ENCODE results near the gene HOXC10. TPM values are rescaled to one million over a fixed set of nuclear protein-coding genes. Genes with fewer than 3 reads are reported as not detected.

Gene HOXC10
- total RNA-seq, 3 donors from 2014 or later (not counting 1 experiment from before 2014, with no cell fraction given): not detected

- H3K4me3 ChIP-seq (ENCODE audit: low read length): no peak overlapping the region
- Mint-ChIP-seq H3K27ac (peak overlapping the region in 1 of 2 donors; percentile 43), H3K36me3 (no peaks in the 10 kb centered on the region), H3K27me3 (ENCODE audit: low read depth in 2 of 2) (peaks cover 85 to 88% of the 10 kb centered on the region in 2 donors), H3K4me1 (peaks cover 10 to 28% of the 10 kb centered on the region in 2 donors), H3K4me3 (peak overlapping the region; percentile 9), H3K9me3 (no peaks in the 10 kb centered on the region)
- 3% methylated on average over 14 of the region's 17 CpGs for WGBS (ENCODE audit: insufficient coverage)
- H3K9me3 ChIP-seq (ENCODE audit: control insufficient read depth, insufficient read depth, low read length): peaks cover 5% of the 10 kb centered on the region
- peaks cover 20% of the 10 kb centered on the region for H3K4me1 ChIP-seq (ENCODE audit: control insufficient read depth, insufficient read depth, low read length)
- intact Hi-C loops (cut with micrococcal nuclease): loop anchor here (10.0 kb wide), 1 partner anchor 189 kb away; no protein-coding TSS in a partner anchor
- no peaks in the 10 kb centered on the region for H3K36me3 ChIP-seq (ENCODE audit: control insufficient read depth, insufficient read depth, low read length)
- TF ChIP-seq, protein P1, sequence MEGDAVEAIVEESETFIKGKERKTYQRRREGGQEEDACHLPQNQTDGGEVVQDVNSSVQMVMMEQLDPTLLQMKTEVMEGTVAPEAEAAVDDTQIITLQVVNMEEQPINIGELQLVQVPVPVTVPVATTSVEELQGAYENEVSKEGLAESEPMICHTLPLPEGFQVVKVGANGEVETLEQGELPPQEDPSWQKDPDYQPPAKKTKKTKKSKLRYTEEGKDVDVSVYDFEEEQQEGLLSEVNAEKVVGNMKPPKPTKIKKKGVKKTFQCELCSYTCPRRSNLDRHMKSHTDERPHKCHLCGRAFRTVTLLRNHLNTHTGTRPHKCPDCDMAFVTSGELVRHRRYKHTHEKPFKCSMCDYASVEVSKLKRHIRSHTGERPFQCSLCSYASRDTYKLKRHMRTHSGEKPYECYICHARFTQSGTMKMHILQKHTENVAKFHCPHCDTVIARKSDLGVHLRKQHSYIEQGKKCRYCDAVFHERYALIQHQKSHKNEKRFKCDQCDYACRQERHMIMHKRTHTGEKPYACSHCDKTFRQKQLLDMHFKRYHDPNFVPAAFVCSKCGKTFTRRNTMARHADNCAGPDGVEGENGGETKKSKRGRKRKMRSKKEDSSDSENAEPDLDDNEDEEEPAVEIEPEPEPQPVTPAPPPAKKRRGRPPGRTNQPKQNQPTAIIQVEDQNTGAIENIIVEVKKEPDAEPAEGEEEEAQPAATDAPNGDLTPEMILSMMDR (IDR thresholded peaks at IDR 0.05): no peak
- DNase-seq (no peak), ATAC-seq (no peak)
- no peak overlapping the region for H3K27ac ChIP-seq (ENCODE audit: low read length)
- peaks cover 86% of the 10 kb centered on the region for H3K27me3 ChIP-seq (ENCODE audit: control insufficient read depth, insufficient read depth, low read length)
Measured at GRCh38 chr12:53983568-53983949, 1.4 kb upstream of the HOXC10 start.

GRCh38 chr12:53983950-53984572 lies 885 bp upstream of the HOXC10 start:
- no peak overlapping the region for H3K27ac ChIP-seq (ENCODE audit: low read length)
- no peak overlapping the region for H3K4me3 ChIP-seq (ENCODE audit: low read length)
- Mint-ChIP-seq H3K27me3 (ENCODE audit: low read depth in 2 of 2) (peaks cover 86 to 88% of the 10 kb centered on the region in 2 donors), H3K36me3 (no peaks in the 10 kb centered on the region), H3K4me3 (peak overlapping the region; percentile 35), H3K27ac (peak overlapping the region in 1 of 2 donors; percentile 43), H3K9me3 (no peaks in the 10 kb centered on the region), H3K4me1 (peaks cover 14 to 33% of the 10 kb centered on the region in 2 donors)
- no peak for DNase-seq
- peaks cover 23% of the 10 kb centered on the region for H3K4me1 ChIP-seq (ENCODE audit: control insufficient read depth, insufficient read depth, low read length)
- peaks cover 5% of the 10 kb centered on the region for H3K9me3 ChIP-seq (ENCODE audit: control insufficient read depth, insufficient read depth, low read length)
- H3K36me3 ChIP-seq (ENCODE audit: control insufficient read depth, insufficient read depth, low read length): no peaks in the 10 kb centered on the region
- intact Hi-C loops (cut with micrococcal nuclease): loop anchor here (10.0 kb wide), 1 partner anchor 189 kb away; no protein-coding TSS in a partner anchor
- TF ChIP-seq, protein P1 (IDR thresholded peaks at IDR 0.05): no peak
- ATAC-seq: no peak
- WGBS (ENCODE audit: insufficient coverage): 6% methylated on average over 29 of the region's 30 CpGs
- H3K27me3 ChIP-seq (ENCODE audit: control insufficient read depth, insufficient read depth, low read length): peaks cover 86% of the 10 kb centered on the region

GRCh38 chr12:53985692-53985993 lies 697 bp downstream of the HOXC10 start:
- peaks cover 30% of the 10 kb centered on the region for H3K4me1 ChIP-seq (ENCODE audit: control insufficient read depth, insufficient read depth, low read length)
- peaks cover 5% of the 10 kb centered on the region for H3K9me3 ChIP-seq (ENCODE audit: control insufficient read depth, insufficient read depth, low read length)
- TF ChIP-seq, protein P1 (IDR thresholded peaks at IDR 0.05): no peak
- H3K4me3 ChIP-seq (ENCODE audit: low read length): no peak overlapping the region
- 8% methylated on average over 21 of the region's 21 CpGs for WGBS (ENCODE audit: insufficient coverage)
- ATAC-seq (no peak), DNase-seq (no peak)
- Mint-ChIP-seq H3K27ac (peak overlapping the region; percentile 63 to 72), H3K4me1 (peaks cover 30 to 48% of the 10 kb centered on the region in 2 donors), H3K9me3 (no peaks in the 10 kb centered on the region), H3K36me3 (peaks cover 5% of the 10 kb centered on the region), H3K27me3 (ENCODE audit: low read depth in 2 of 2) (peaks cover 88 to 89% of the 10 kb centered on the region in 2 donors), H3K4me3 (peak overlapping the region; percentile 67)
- H3K27ac ChIP-seq (ENCODE audit: low read length): no peak overlapping the region
- H3K27me3 ChIP-seq (ENCODE audit: control insufficient read depth, insufficient read depth, low read length): peaks cover 89% of the 10 kb centered on the region
- H3K36me3 ChIP-seq (ENCODE audit: control insufficient read depth, insufficient read depth, low read length): no peaks in the 10 kb centered on the region
- intact Hi-C loops (cut with micrococcal nuclease): loop anchor here (10.0 kb wide), 1 partner anchor 191 kb away; no protein-coding TSS in a partner anchor

Data from natural killer cell (primary cell).